Esophagus muscularis mucosa (tissue), 4 donors: ENCODE data around the gene GALE.

Source experiments
- CTCF ChIP-seq, 3 experiments: fragments of 200-600 bp in 2 of 3; fragments of 450-650 bp in 1 of 3; sonication (generic) in 2 of 3; IDR thresholded peaks; one replicate each; pipeline ENCODE4 v1.5.1; 2017 to 2019; ENCODE audit warnings: antibody characterized with exemption in 3 of 3, mild to moderate bottlenecking in 2 of 3, moderate library complexity in 1 of 3
- EP300 ChIP-seq: sonication (generic); formaldehyde crosslinking; IDR thresholded peaks from one replicate; pipeline ENCODE4 v1.6.1; 2017; ENCODE audit warnings: antibody characterized with exemption
- POLR2A ChIP-seq: fragments of 450-650 bp; IDR thresholded peaks from one replicate; pipeline ENCODE4 v1.6.1; 2017; ENCODE audit warnings: antibody characterized with exemption, moderate library complexity, mild to moderate bottlenecking, low read depth
- POLR2AphosphoS5 ChIP-seq, 2 donors: sonication (generic); formaldehyde crosslinking; IDR thresholded peaks; one replicate each; pipeline ENCODE4 v1.6.1; 2017; ENCODE audit warnings: antibody characterized with exemption in 2 of 2

- peak in 1 of 3 experiments; percentile 25 for TF ChIP-seq CTCF (IDR thresholded peaks at IDR 0.05)
- peak; percentile 83 for TF ChIP-seq POLR2A
- no peak for TF ChIP-seq EP300
- peak; percentile 94 to 96 for TF ChIP-seq POLR2AphosphoS5 (IDR thresholded peaks at IDR 0.05)
These were observed at the start of gene GALE for GRCh38 chr1:23800400-23801337.
